DND-41 (cell line): ENCODE results near the gene TOLLIP.

Experiments used
- ATAC-seq: fragments of 200-7000 bp; cut with Tn5 transposase; 3 replicates; pipeline ENCODE4 v1.9.1; 2021; ENCODE audit warnings: low read depth; ENCODE audit not compliant: insufficient read depth
- DNase-seq: peaks from one replicate; pipeline ENCODE4 v3.0.0-alpha.2; 2020
- H2AFZ ChIP-seq: 2 replicates; pipeline ENCODE4 v1.6.0; 2012; ENCODE audit warnings: low read depth, low read length
- H3K27ac ChIP-seq: 2 replicates; pipeline ENCODE4 v1.5.1; 2012; ENCODE audit warnings: low read length, inconsistent platforms
- H3K27me3 ChIP-seq: fragments of 200-600 bp; sonication (generic); 2 replicates; pipeline ENCODE4 v1.6.0; 2012; ENCODE audit warnings: low read length, mild to moderate bottlenecking, inconsistent platforms; ENCODE audit not compliant: insufficient read depth, poor library complexity
- H3K36me3 ChIP-seq: 2 replicates; pipeline ENCODE4 v1.5.1; 2012; ENCODE audit warnings: low read length, inconsistent platforms; ENCODE audit not compliant: insufficient read depth
- H3K4me1 ChIP-seq: 2 replicates; pipeline ENCODE4 v1.5.1; 2012; ENCODE audit warnings: mild to moderate bottlenecking, low read length; ENCODE audit not compliant: insufficient read depth
- H3K4me2 ChIP-seq: 2 replicates; pipeline ENCODE4 v1.6.0; 2012; ENCODE audit warnings: mild to moderate bottlenecking, moderate library complexity, low read length, inconsistent platforms; ENCODE audit not compliant: insufficient read depth
- H3K4me3 ChIP-seq, 2 experiments: fragments of 200-600 bp in 1 of 2; shearing (Covaris generic) in 1 of 2; 2 replicates each; pipeline ENCODE4 v1.5.1; 2012 to 2016; ENCODE audit warnings: inconsistent platforms in 2 of 2, low read length in 2 of 2, mild to moderate bottlenecking in 2 of 2, low read depth in 1 of 2, moderate library complexity in 1 of 2
- H3K79me2 ChIP-seq: 2 replicates; pipeline ENCODE4 v1.6.0; 2012; ENCODE audit warnings: low read length, inconsistent platforms; ENCODE audit not compliant: insufficient read depth
- H3K9ac ChIP-seq: 2 replicates; pipeline ENCODE4 v1.6.0; 2012; ENCODE audit warnings: low read depth, mild to moderate bottlenecking, inconsistent platforms, low read length, moderate library complexity
- H3K9me3 ChIP-seq: 2 replicates; pipeline ENCODE4 v1.5.1; 2012; ENCODE audit warnings: low read length, moderate library complexity, mild to moderate bottlenecking, inconsistent platforms; ENCODE audit not compliant: insufficient read depth, severe bottlenecking
- H4K20me1 ChIP-seq: 2 replicates; pipeline ENCODE4 v1.6.0; 2012; ENCODE audit warnings: low read length; ENCODE audit not compliant: insufficient read depth
- EZH2 ChIP-seq: IDR thresholded peaks from 3 replicates; pipeline ENCODE4 v1.6.1; 2012; ENCODE audit warnings: borderline replicate concordance, low read depth, mild to moderate bottlenecking, moderate library complexity, low read length, inconsistent platforms; ENCODE audit not compliant: severe bottlenecking
- TF ChIP-seq, protein P1 (sequence below): IDR thresholded peaks from 2 replicates; pipeline ENCODE4 v1.5.1; 2012; ENCODE audit warnings: borderline replicate concordance, low read length, moderate library complexity, mild to moderate bottlenecking; ENCODE audit not compliant: poor library complexity, severe bottlenecking; ENCODE audit errors: extremely low read depth

The TOLLIP gene

DNA sequence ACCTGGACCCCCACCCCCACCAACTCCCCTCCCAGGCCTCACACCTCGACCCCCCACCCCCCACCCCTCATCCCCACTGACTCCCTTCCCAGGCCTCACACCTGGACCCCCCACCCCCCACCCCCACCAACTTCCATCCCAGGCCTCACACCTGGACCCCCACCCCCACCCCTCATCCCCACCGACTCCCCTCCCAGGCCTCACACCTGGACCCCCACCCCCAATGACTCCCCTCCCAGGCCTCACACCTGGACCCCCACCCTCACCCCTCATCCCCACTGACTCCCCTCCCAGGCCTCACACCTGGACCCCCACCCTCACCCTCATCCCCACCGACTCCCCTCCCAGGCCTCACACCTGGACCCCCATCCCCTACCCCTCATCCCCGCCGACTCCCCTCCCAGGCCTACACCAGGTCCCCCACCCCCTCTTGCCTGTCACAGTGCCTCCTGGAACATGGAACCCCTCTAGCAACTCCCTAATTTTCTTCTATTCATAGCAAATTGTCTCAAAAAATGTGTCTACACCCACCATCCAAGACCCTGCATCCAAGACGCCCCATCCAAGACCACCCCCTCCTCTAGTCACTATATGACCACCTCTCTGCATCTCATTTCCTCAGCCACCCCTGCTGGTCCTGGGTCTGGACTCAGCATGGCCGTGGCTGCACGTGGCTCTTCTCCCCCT lies 43.4 kb upstream of the TOLLIP start:
- H3K36me3 ChIP-seq, result no peaks in the 10 kb centered on the region
- no peaks in the 10 kb centered on the region for H3K4me1 ChIP-seq
- H3K27me3 ChIP-seq, result no peaks in the 10 kb centered on the region
- DNase-seq, result no peak
- no peak overlapping the region for H2AFZ ChIP-seq
- H3K27ac ChIP-seq, result no peak overlapping the region
- no peak for TF ChIP-seq EZH2
- no peaks in the 10 kb centered on the region for H3K9me3 ChIP-seq
- no peak overlapping the region for H3K4me2 ChIP-seq
- H3K9ac ChIP-seq, result no peak overlapping the region
- no peak overlapping the region for H3K4me3 ChIP-seq
- H4K20me1 ChIP-seq, result no peaks in the 10 kb centered on the region
- no peaks in the 10 kb centered on the region for H3K79me2 ChIP-seq
- no peak for ATAC-seq

DNA sequence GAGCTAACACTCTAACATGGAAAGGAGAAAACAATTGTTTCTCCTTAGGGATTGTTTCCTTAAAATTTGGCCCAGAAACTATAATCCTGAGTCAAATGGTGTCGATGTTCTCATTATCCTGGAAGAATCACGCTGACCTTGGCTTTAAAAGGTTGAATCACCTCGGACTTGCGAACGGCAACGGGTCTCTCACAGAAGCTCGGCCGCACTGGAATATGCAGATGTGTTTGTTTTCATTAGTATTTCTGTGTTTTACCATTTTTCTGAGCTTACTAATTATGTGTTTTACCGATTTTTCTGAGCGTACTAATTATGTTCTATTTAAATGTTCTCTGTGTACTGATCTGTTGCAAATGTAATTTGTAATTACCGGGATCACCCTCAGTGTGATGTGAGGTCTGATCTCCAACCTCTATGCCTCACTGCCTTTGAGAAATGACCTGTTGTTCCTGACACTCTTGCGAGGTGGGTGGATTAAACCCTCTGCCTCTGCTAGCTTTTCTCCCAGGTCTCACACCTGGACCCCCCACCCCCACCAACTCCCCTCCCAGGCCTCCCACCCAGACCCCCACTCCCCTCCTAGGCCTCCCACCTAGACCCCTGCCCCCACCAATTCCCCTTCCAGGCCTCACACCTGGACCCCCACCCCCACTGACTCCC lies 42.0 kb upstream of the TOLLIP start:
- Histone ChIP-seq H3K36me3 (no peaks in the 10 kb centered on the region), H3K4me3 (no peak overlapping the region), H3K27ac (no peak overlapping the region), H3K4me2 (no peak overlapping the region), H4K20me1 (no peaks in the 10 kb centered on the region), H3K79me2 (no peaks in the 10 kb centered on the region), H3K4me1 (no peaks in the 10 kb centered on the region), H3K9ac (no peak overlapping the region), H3K27me3 (no peaks in the 10 kb centered on the region), H3K9me3 (no peaks in the 10 kb centered on the region), H2AFZ (no peak overlapping the region)
- TF ChIP-seq, protein P1, sequence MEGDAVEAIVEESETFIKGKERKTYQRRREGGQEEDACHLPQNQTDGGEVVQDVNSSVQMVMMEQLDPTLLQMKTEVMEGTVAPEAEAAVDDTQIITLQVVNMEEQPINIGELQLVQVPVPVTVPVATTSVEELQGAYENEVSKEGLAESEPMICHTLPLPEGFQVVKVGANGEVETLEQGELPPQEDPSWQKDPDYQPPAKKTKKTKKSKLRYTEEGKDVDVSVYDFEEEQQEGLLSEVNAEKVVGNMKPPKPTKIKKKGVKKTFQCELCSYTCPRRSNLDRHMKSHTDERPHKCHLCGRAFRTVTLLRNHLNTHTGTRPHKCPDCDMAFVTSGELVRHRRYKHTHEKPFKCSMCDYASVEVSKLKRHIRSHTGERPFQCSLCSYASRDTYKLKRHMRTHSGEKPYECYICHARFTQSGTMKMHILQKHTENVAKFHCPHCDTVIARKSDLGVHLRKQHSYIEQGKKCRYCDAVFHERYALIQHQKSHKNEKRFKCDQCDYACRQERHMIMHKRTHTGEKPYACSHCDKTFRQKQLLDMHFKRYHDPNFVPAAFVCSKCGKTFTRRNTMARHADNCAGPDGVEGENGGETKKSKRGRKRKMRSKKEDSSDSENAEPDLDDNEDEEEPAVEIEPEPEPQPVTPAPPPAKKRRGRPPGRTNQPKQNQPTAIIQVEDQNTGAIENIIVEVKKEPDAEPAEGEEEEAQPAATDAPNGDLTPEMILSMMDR, result no peak
- TF ChIP-seq EZH2, result no peak
- ATAC-seq, result no peak
- DNase-seq, result no peak

DNA sequence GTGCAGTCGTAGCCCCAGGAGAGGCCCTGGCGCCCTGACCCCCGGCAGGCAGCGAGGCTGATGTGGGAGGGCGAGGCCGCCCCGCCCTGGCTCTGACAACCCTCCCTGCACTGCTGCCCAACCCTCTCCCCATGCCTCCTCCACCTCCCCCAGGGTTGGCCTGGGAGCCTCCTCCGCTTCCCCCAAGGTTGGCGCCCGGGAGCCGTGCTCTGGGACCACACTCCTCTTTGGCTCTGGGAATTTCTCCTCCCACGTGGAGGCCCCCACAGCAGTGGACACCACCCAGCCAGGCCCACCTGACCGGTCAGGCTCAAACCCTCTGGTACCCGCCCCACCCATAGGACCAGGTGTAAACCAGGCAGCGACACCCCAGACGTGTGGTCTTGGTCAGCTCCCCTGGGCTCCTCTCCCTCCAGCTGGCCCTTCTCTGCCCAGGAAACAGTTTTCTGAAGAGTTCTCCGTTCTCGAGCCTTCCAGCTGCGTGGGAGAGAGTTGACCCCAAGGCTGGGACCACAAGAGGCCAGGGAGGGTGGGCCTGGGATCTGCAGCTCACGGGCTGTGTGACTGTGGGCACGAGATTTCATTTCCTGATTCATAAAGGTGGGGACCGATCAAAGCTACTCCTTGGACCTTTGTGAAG lies 40.8 kb upstream of the TOLLIP start:
- no peaks in the 10 kb centered on the region for H3K27me3 ChIP-seq
- H3K79me2 ChIP-seq, result no peaks in the 10 kb centered on the region
- no peak overlapping the region for H3K4me3 ChIP-seq
- no peak for DNase-seq
- no peak overlapping the region for H3K9ac ChIP-seq
- TF ChIP-seq, protein P1, result no peak
- no peak for TF ChIP-seq EZH2
- no peak overlapping the region for H3K27ac ChIP-seq
- no peak overlapping the region for H2AFZ ChIP-seq
- no peaks in the 10 kb centered on the region for H3K36me3 ChIP-seq
- no peaks in the 10 kb centered on the region for H3K4me1 ChIP-seq
- no peak for ATAC-seq
- no peak overlapping the region for H3K4me2 ChIP-seq
- H3K9me3 ChIP-seq, result no peaks in the 10 kb centered on the region
- H4K20me1 ChIP-seq, result no peaks in the 10 kb centered on the region

DNA sequence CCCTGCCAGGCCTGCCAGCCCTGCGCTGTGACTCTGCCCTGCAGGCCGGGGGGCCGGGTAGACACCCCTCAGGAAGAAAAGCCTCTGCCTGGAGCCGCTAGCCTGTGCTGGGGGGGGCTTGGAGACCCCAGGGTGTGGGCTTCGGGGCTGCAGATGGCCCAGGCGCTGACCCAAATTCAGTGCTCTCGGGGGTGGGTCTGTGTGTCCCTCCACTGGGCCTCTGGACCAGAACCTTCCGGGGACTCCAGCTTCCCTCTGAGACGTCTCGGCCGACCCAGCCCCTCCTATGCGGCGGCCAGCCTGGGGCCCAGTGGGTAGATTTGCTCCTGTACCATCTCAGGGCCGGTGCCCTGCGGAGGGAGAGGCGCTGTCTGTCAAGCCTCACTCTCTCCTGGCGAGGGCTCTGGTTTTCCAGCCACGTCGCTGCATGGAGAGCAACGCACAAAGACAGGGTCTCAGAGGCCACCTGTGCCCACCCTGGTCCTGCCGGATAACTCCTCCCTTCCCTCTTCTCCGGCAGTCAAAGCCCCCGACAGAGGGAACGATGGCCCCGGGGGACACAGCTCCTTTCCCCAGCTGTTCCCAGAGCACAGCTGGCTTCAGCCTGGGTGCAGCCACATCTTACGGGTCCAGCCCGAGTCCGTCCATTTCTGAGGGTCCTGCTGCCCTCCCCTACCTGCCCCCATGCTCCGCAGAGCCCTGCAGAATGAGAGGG lies 40.1 kb upstream of the TOLLIP start:
- H3K27ac ChIP-seq, result no peak overlapping the region
- H3K4me3 ChIP-seq, result no peak overlapping the region
- no peaks in the 10 kb centered on the region for H3K36me3 ChIP-seq
- no peak overlapping the region for H3K9ac ChIP-seq
- H4K20me1 ChIP-seq, result no peaks in the 10 kb centered on the region
- no peaks in the 10 kb centered on the region for H3K9me3 ChIP-seq
- ATAC-seq, result no peak
- no peak overlapping the region for H3K4me2 ChIP-seq
- H3K79me2 ChIP-seq, result no peaks in the 10 kb centered on the region
- no peaks in the 10 kb centered on the region for H3K4me1 ChIP-seq
- H3K27me3 ChIP-seq, result no peaks in the 10 kb centered on the region
- H2AFZ ChIP-seq, result no peak overlapping the region
- TF ChIP-seq EZH2, result no peak
- TF ChIP-seq, protein P1, result no peak
- no peak for DNase-seq
